GM12878 (cell line): ENCODE results near the gene HOXA2. TPM values are rescaled to one million over a fixed set of nuclear protein-coding genes. Genes with fewer than 3 reads are reported as not detected.

Experiments
- ATAC-seq: fragments of 200-7000 bp; cut with Tn5 transposase; 3 replicates; pipeline ENCODE4 v1.9.1; 2020; ENCODE audit warnings: mild to moderate bottlenecking, moderate library complexity
- BruUV-seq: library from RNA; stranded (reverse); fragments of 400-500 nt; replicated peaks from 2 replicates; lab custom pipeline; 2021; lab: Mats Ljungman, UMichigan
- CTCF ChIA-PET: fragments of 300-600 bp; sonication (Branson Sonifier 250); formaldehyde crosslinking; extraction: SDS; loops from one replicate; lab custom pipeline; 2021; ENCODE audit warnings: inconsistent platforms; lab: Yijun Ruan, JAX
- POLR2A ChIA-PET: fragments of 350-600 bp; formaldehyde crosslinking; extraction: SDS; loops from one replicate; lab custom pipeline; 2021; ENCODE audit warnings: inconsistent platforms; lab: Charles Lee
- RAD21 ChIA-PET: fragments of 300-600 bp; sonication (Branson Sonifier 250); formaldehyde crosslinking; loops from one replicate; lab custom pipeline; 2023; ENCODE audit warnings: antibody characterized with exemption; ENCODE audit not compliant: unreplicated experiment; lab: Charles Lee
- SMC1A ChIA-PET: fragments of 300-600 bp; sonication (Branson Sonifier 250); formaldehyde crosslinking; loops from one replicate; lab custom pipeline; 2023; ENCODE audit not compliant: unreplicated experiment, uncharacterized antibody; lab: Charles Lee
- DNase-seq: peaks from one replicate; pipeline ENCODE4 v3.0.0-alpha.2; 2011; ENCODE audit warnings: low read depth, low spot score
- FAIRE-seq: peaks from 3 replicates; lab custom pipeline; 2011; peaks lifted over from hg19 to GRCh38; lab: Jason Lieb, UNC
- H2AFZ ChIP-seq: 2 replicates; pipeline ENCODE4 v1.6.0; 2011; ENCODE audit warnings: low read depth, low read length, control low read depth; ENCODE audit not compliant: control insufficient read depth
- H3K27ac ChIP-seq: 2 replicates; pipeline ENCODE4 v1.5.1; 2011; ENCODE audit warnings: control low read depth; ENCODE audit not compliant: control insufficient read depth, insufficient read depth
- H3K27me3 ChIP-seq, 2 experiments: replicated peaks in 1 of 2; 2 replicates each; pipeline versions ENCODE4 v1.6.0 to v1.6.1; 2011; ENCODE audit warnings: low read length in 1 of 2; ENCODE audit not compliant: control insufficient read depth in 2 of 2, insufficient read depth in 2 of 2
- H3K36me3 ChIP-seq, 2 experiments: 2 replicates each; pipeline ENCODE4 v1.5.1; 2011; ENCODE audit warnings: low read length in 1 of 2; ENCODE audit not compliant: control insufficient read depth in 2 of 2, insufficient read depth in 2 of 2
- H3K4me1 ChIP-seq: 2 replicates; pipeline ENCODE4 v1.6.1; 2011; ENCODE audit warnings: mild to moderate bottlenecking, low read length, moderate library complexity, mixed read lengths; ENCODE audit not compliant: control insufficient read depth, insufficient read depth
- H3K4me2 ChIP-seq: 2 replicates; pipeline ENCODE4 v1.6.0; 2011; ENCODE audit warnings: control low read depth; ENCODE audit not compliant: control insufficient read depth, insufficient read depth
- H3K4me3 ChIP-seq: fragments of 200-600 bp; sonication (generic); 2 replicates; pipeline ENCODE4 v1.5.1; 2016
- H3K79me2 ChIP-seq: 2 replicates; pipeline ENCODE4 v1.6.0; 2011; ENCODE audit warnings: low read length; ENCODE audit not compliant: control insufficient read depth, insufficient read depth
- H3K9ac ChIP-seq: 2 replicates; pipeline ENCODE4 v1.8.0; 2011; ENCODE audit warnings: low read length, control low read depth, mixed read lengths; ENCODE audit not compliant: control insufficient read depth, insufficient read depth
- H3K9me3 ChIP-seq: replicated peaks from 3 replicates; pipeline ENCODE4 v1.5.1; 2011; ENCODE audit warnings: mild to moderate bottlenecking, low read length; ENCODE audit not compliant: control insufficient read depth, insufficient read depth
- H4K20me1 ChIP-seq: 2 replicates; pipeline ENCODE4 v1.6.0; 2011; ENCODE audit not compliant: control insufficient read depth, insufficient read depth
- ATF2 ChIP-seq: IDR thresholded peaks from 2 replicates; pipeline ENCODE4 v1.6.1; 2012; ENCODE audit warnings: low read length, inconsistent platforms
- BHLHE40 ChIP-seq, 2 experiments: fragments of 450-650 bp in 1 of 2; IDR thresholded peaks; 2 replicates each; pipeline ENCODE4 v1.6.1; 2011 to 2017; ENCODE audit warnings: low read depth in 2 of 2, borderline replicate concordance in 1 of 2, improper control_type of control experiment in 1 of 2, low read length in 1 of 2, mild to moderate bottlenecking in 1 of 2
- BMI1 ChIP-seq: fragments of 450-650 bp; IDR thresholded peaks from 2 replicates; pipeline ENCODE4 v1.6.1; 2016; ENCODE audit warnings: mild to moderate bottlenecking, moderate library complexity, borderline replicate concordance
- MYC ChIP-seq: IDR thresholded peaks from 2 replicates; pipeline ENCODE4 v1.6.1; 2011; ENCODE audit warnings: mild to moderate bottlenecking, low read length, moderate library complexity, inconsistent platforms; ENCODE audit not compliant: insufficient read depth, insufficient replicate concordance, insufficient read length, severe bottlenecking
- NR2C1 ChIP-seq: fragments of 450-650 bp; IDR thresholded peaks from 2 replicates; pipeline ENCODE4 v1.6.1; 2017; ENCODE audit warnings: antibody characterized with exemption, mild to moderate bottlenecking, moderate library complexity
- TCF7 ChIP-seq: IDR thresholded peaks from 2 replicates; pipeline ENCODE4 v1.6.1; 2014; ENCODE audit warnings: antibody characterized with exemption, borderline replicate concordance
- ZNF687 ChIP-seq: fragments of 450-650 bp; IDR thresholded peaks from 2 replicates; pipeline ENCODE4 v1.6.1; 2017; ENCODE audit warnings: mild to moderate bottlenecking, moderate library complexity
- WGBS: methylation state at CpG from one replicate; pipeline ENCODE4 v1.1.6; 2016; ENCODE audit warnings: low lambda C conversion rate; ENCODE audit not compliant: insufficient replicate concordance, insufficient coverage; ENCODE audit errors: missing lambda C conversion rate; 5-methylcytosine and 5-hydroxymethylcytosine counted together
- in situ Hi-C: fragments of 300-500 bp; cut with MboI; formaldehyde crosslinking; loops from 9 replicates; pipeline ENCODE4 v1.14.3; 2018; ENCODE audit warnings: mixed read lengths
- intact Hi-C: fragments of 100-400 bp; cut with micrococcal nuclease; formaldehyde crosslinking; loops from one replicate; pipeline ENCODE4 v1.14.2; 2022; ENCODE audit not compliant: unreplicated experiment
- polyA plus RNA-seq, 11 experiments: library from polyadenylated mRNA; depleted of rRNA in 4 of 11; unstranded in 6 of 11; stranded (reverse) in 5 of 11; fragments of >200 nt; fragmentation: Nextera tagmentation in 4 of 11; fragmentation: Illumina TruSeq in 1 of 11; extraction: Ambion mirVana in 4 of 11; extraction: Trizol in 1 of 11; gene quantifications; 1 replicate in 1 of 11; 2 replicates in 10 of 11; pipeline versions ENCODE4 v1.2.1 to v1.2.3, GENCODE V29; 2011 to 2016; ENCODE audit warnings: inconsistent platforms in 2 of 11, missing spikeins in 2 of 11, low read depth in 1 of 11
- total RNA-seq, 4 experiments: library from RNA; depleted of rRNA in 3 of 4; stranded (reverse); fragments of >200 nt in 3 of 4; fragmentation: Illumina TruSeq in 1 of 4; extraction: Trizol in 1 of 4; gene quantifications; 2 replicates each; pipeline versions ENCODE4 v1.2.1 to v1.2.3, GENCODE V29; 2013 to 2021

HOXA2 gene
- total and polyA plus RNA-seq, 10 of the 15 experiments (the other 5 are each of a cell fraction or from before 2014, with no cell fraction given), result not detected

DNA sequence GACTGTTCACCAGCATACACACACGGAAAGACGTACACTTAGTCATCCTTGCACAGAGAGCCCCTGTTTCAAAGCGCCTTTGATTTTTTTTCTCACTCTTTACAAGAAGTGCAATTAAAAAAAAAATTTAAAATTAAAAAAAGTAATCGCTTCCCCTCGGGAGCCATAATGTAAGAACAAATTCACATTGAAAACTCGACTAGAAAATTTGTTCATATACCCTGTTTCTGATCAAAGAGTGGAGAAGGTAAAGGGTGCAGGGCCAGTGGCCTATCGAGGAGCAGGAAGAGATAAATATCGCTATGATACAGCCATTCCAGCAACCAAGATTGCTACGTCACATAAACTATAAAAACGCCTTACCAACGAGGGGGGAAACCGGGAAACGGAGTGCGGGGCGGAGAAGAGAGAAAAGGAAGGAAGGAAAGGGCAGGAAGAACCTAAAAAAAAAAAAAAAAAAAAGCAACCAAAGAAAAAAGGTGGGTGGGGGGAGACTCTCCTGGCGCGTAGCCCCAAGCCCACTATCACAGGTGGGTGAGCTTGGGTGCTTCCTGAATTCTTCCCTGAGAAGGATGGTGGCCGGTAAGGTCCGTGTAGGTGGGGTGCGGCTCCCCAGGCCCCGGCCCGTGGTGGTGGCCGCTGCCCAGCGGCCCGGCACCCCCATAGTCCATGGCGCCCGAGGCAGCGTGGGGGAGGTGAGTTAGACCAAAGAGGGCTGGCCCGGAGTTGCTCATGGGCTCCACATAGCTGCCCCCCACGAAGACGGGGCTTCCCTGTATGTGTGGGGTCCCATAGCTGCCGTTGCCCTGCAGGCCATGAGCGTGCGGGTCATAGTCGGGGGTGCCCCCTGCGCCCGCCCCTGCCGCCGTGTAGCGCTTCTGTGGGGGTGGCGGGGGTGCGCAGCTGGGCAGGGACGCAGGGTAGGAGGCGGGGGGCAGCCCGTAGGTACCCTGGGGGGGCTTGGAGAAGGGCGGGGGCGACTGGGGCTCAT lies 5.2 kb upstream of the HOXA2 start:
- no TSS peak for BruUV-seq
- no peak overlapping the region for H3K4me2 ChIP-seq
- ChIA-PET CTCF (interaction anchor here (0.8 kb wide), 1 partner anchor 259 kb away, joined by 3 read pairs; no protein-coding TSS in a partner anchor), SMC1A (no interaction called here), POLR2A (no interaction called here), RAD21 (no interaction called here)
- H3K4me3 ChIP-seq, result no peak overlapping the region
- no peaks in the 10 kb centered on the region; the same call in 2 of the 3 replicates for H3K9me3 ChIP-seq
- no peak overlapping the region for H2AFZ ChIP-seq
- intact Hi-C loops (no loop called here), in situ Hi-C loops (no loop called here)
- ATAC-seq (no peak), FAIRE-seq (no peak), DNase-seq (no peak)
- H3K27ac ChIP-seq, result no peak overlapping the region
- no peak overlapping the region for H3K9ac ChIP-seq
- TF ChIP-seq BMI1, result no peak
- TF ChIP-seq BHLHE40 (IDR thresholded peaks at IDR 0.05; ENCODE audit: borderline replicate concordance in 1 of 2, low read depth in 2 of 2, low read length in 1 of 2), result no peak
- no peak for TF ChIP-seq TCF7
- no peak for TF ChIP-seq ATF2
- no peak for TF ChIP-seq ZNF687
- TF ChIP-seq MYC, result no peak
- TF ChIP-seq NR2C1, result no peak
- 69% methylated on average over 33 of the region's 47 CpGs for WGBS
- H3K4me1 ChIP-seq, result no peaks in the 10 kb centered on the region
- H3K79me2 ChIP-seq, result no peaks in the 10 kb centered on the region
- no peaks in the 10 kb centered on the region for H4K20me1 ChIP-seq
- H3K27me3 ChIP-seq, result peaks cover 2% of the 10 kb centered on the region in 2 experiments
- no peaks in the 10 kb centered on the region for H3K36me3 ChIP-seq
